K562 (cell line): ENCODE results near the gene MED29. TPM values are rescaled to one million over a fixed set of nuclear protein-coding genes. Genes with fewer than 3 reads are reported as not detected.

Experiments used
- CHCHD3 ChIP-seq: fragments of 250-450 bp; sonication (Bioruptor Pico); IDR thresholded peaks from 2 replicates; pipeline ENCODE4 v2.1.2; 2022; ENCODE audit warnings: mild to moderate bottlenecking
- EZH2 ChIP-seq: IDR thresholded peaks from 2 replicates; pipeline ENCODE4 v1.6.1; 2012; ENCODE audit warnings: low read depth, mild to moderate bottlenecking, inconsistent platforms, low read length, borderline replicate concordance
- LEF1 ChIP-seq: fragments of 450-650 bp; IDR thresholded peaks from 2 replicates; pipeline ENCODE4 v1.6.1; 2016; ENCODE audit warnings: mild to moderate bottlenecking
- MAFF ChIP-seq: IDR thresholded peaks from 2 replicates; pipeline ENCODE4 v1.6.1; 2012; ENCODE audit warnings: low read length, improper control_type of control experiment
- NCOA6 ChIP-seq: fragments of 450-650 bp; IDR thresholded peaks from 2 replicates; pipeline ENCODE4 v1.6.1; 2017; ENCODE audit warnings: mild to moderate bottlenecking
- PTTG1 ChIP-seq: fragments of 450-650 bp; IDR thresholded peaks from 2 replicates; pipeline ENCODE4 v1.6.1; 2016; ENCODE audit warnings: low read depth, mild to moderate bottlenecking, missing genetic modification characterization, missing compliant biosample characterization
- SMARCC2 ChIP-seq: fragments of 450-650 bp; IDR thresholded peaks from 2 replicates; pipeline ENCODE4 v1.6.1; 2017; ENCODE audit warnings: antibody characterized with exemption, moderate library complexity, mild to moderate bottlenecking, low read depth
- SREBF1 ChIP-seq: fragments of 150-350 bp; IDR thresholded peaks from 2 replicates; pipeline ENCODE4 v1.6.1; 2014; ENCODE audit warnings: antibody characterized with exemption, low read depth, low read length, borderline replicate concordance
- TCF3 ChIP-seq: sonication (generic); formaldehyde crosslinking; IDR thresholded peaks from 2 replicates; pipeline ENCODE4 v1.4.0; 2020; ENCODE audit warnings: mild to moderate bottlenecking, missing genetic modification reagents
- THRAP3 ChIP-seq: fragments of 450-650 bp; IDR thresholded peaks from 2 replicates; pipeline ENCODE4 v1.6.1; 2016; ENCODE audit warnings: mild to moderate bottlenecking, inconsistent platforms, borderline replicate concordance
- ZNF197 ChIP-seq: fragments of 200-800 bp; sonication (Bioruptor generic); IDR thresholded peaks from 2 replicates; pipeline ENCODE4 v1.6.1; 2016; ENCODE audit warnings: low read depth, missing genetic modification characterization, missing compliant biosample characterization
- ZNF408 ChIP-seq: fragments of 250-450 bp; sonication (Bioruptor Pico); IDR thresholded peaks from 2 replicates; pipeline ENCODE4 v1.4.0; 2020; ENCODE audit warnings: low read depth, mild to moderate bottlenecking, moderate library complexity
- ZNF436 ChIP-seq: fragments of 250-450, 450-650 bp; sonication (Bioruptor Pico); formaldehyde crosslinking; IDR thresholded peaks from 2 replicates; pipeline ENCODE4 v1.7.0; 2020; ENCODE audit warnings: mild to moderate bottlenecking
- ZNF551 ChIP-seq: fragments of 250-450 bp; sonication (Bioruptor Pico); IDR thresholded peaks from 2 replicates; pipeline ENCODE4 v1.5.0; 2021; ENCODE audit warnings: mild to moderate bottlenecking, moderate library complexity
- polyA plus RNA-seq, 8 experiments: library from polyadenylated mRNA; depleted of rRNA in 4 of 8; stranded (reverse) in 5 of 8; unstranded in 3 of 8; fragments of >200 nt; fragmentation: Nextera tagmentation in 2 of 8; fragmentation: Illumina TruSeq in 1 of 8; extraction: Ambion mirVana in 2 of 8; extraction: Trizol in 1 of 8; gene quantifications; 2 replicates each; pipeline versions ENCODE4 v1.2.1 to v1.2.3, GENCODE V29; 2011 to 2014; ENCODE audit warnings: inconsistent platforms in 1 of 8, missing spikeins in 1 of 8
- total RNA-seq, 7 experiments: library from RNA; depleted of rRNA in 6 of 7; stranded (reverse); fragments of >200 nt in 6 of 7; fragmentation: Illumina TruSeq in 2 of 7; extraction: Trizol in 2 of 7; gene quantifications; 2 replicates each; pipeline versions ENCODE4 v1.2.1 to v1.2.3, GENCODE V29; 2011 to 2021; ENCODE audit warnings: low replicate concordance in 1 of 7
- TF ChIP-seq, protein P1 (sequence below), 2 experiments: fragments of 450-650 bp in 1 of 2; IDR thresholded peaks; 2 replicates each; pipeline ENCODE4 v1.6.1; 2011 to 2017; ENCODE audit warnings: low read depth in 2 of 2, antibody characterized with exemption in 1 of 2, borderline replicate concordance in 1 of 2, low read length in 1 of 2, mild to moderate bottlenecking in 1 of 2, mixed read lengths in 1 of 2; ENCODE audit not compliant: control insufficient read depth in 1 of 2
- TF ChIP-seq, protein P2 (sequence below): fragments of 450-650 bp; IDR thresholded peaks from 2 replicates; pipeline ENCODE4 v1.6.1; 2016; ENCODE audit warnings: antibody characterized with exemption
- TF ChIP-seq, protein P3 (sequence below): fragments of 450-650 bp; conservative IDR thresholded peaks from 2 replicates; pipeline ENCODE4 v1.6.1; 2016; ENCODE audit warnings: missing genetic modification characterization, low read depth, mild to moderate bottlenecking, control low read depth, missing compliant biosample characterization
- TF ChIP-seq, protein P4 (sequence below): fragments of 250-450 bp; sonication (Bioruptor Pico); IDR thresholded peaks from 2 replicates; pipeline ENCODE4 v1.6.1; 2021; ENCODE audit warnings: mild to moderate bottlenecking
- TF ChIP-seq, protein P5 (sequence below): fragments of 150-350 bp; conservative IDR thresholded peaks from 2 replicates; pipeline ENCODE4 v1.6.1; 2014; ENCODE audit warnings: low read length

Gene MED29
- total and polyA plus RNA-seq, 9 of the 15 experiments (the other 6 are each of a cell fraction or from before 2014, with no cell fraction given) = 1.8 to 22.6 (median 12.4) TPM

DNA sequence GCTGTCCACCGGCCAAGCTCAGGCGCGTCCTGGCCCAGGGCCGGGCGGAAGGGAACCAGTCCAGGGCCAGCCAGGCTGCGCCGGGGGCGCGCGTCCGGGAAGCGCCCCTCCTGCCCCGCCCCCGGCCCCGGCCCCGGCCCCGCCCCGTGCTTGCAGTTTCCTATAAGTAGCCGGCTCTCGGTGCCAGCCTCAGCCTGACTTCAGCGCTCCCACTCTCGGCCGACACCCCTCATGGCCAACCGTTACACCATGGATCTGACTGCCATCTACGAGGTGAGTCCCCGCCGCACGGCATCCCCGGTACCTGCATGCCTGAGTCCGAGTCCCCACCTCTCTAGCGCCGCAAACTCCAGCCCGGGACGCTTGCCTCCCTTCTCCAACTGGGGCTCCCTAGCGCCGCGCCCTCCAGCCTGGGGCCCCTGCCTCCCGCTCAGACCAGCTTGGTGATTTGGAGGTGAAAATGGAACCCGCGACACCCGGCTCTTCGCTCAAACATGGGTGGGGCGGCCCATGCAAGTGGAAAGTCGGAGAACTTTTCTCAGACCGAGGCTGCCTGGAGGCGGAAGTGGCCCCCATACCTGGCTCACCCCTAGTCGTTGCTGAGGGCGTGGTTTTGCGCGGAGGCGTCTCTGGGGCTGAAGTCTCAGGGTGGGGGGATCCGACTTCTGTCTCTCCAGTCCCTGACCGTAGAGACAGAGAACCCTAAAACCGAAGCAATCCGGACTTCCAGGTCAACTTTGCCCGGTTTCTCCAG is 15.7 kb downstream of the MED29 start, which contains the start of gene ZFP36 (continued):
- TF ChIP-seq, protein P1, sequence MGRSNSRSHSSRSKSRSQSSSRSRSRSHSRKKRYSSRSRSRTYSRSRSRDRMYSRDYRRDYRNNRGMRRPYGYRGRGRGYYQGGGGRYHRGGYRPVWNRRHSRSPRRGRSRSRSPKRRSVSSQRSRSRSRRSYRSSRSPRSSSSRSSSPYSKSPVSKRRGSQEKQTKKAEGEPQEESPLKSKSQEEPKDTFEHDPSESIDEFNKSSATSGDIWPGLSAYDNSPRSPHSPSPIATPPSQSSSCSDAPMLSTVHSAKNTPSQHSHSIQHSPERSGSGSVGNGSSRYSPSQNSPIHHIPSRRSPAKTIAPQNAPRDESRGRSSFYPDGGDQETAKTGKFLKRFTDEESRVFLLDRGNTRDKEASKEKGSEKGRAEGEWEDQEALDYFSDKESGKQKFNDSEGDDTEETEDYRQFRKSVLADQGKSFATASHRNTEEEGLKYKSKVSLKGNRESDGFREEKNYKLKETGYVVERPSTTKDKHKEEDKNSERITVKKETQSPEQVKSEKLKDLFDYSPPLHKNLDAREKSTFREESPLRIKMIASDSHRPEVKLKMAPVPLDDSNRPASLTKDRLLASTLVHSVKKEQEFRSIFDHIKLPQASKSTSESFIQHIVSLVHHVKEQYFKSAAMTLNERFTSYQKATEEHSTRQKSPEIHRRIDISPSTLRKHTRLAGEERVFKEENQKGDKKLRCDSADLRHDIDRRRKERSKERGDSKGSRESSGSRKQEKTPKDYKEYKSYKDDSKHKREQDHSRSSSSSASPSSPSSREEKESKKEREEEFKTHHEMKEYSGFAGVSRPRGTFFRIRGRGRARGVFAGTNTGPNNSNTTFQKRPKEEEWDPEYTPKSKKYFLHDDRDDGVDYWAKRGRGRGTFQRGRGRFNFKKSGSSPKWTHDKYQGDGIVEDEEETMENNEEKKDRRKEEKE (IDR thresholded peaks at IDR 0.05; ENCODE audit: borderline replicate concordance in 1 of 2, control insufficient read depth in 1 of 2, low read depth in 2 of 2, low read length in 1 of 2) = peak in 1 of 2 experiments; percentile 84; a peak in 1 of 4 replicates
- TF ChIP-seq, protein P2, sequence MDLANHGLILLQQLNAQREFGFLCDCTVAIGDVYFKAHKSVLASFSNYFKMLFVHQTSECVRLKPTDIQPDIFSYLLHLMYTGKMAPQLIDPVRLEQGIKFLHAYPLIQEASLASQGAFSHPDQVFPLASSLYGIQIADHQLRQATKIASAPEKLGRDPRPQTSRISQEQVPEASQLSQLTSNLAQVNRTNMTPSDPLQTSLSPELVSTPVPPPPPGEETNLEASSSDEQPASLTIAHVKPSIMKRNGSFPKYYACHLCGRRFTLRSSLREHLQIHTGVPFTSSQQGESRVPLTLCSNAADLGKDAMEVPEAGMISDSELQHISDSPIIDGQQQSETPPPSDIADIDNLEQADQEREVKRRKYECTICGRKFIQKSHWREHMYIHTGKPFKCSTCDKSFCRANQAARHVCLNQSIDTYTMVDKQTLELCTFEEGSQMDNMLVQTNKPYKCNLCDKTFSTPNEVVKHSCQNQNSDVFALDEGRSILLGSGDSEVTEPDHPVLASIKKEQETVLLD = no peak; the same call in 1 of the 2 replicates
- TF ChIP-seq CHCHD3 = no peak
- TF ChIP-seq MAFF = no peak
- TF ChIP-seq, protein P3, sequence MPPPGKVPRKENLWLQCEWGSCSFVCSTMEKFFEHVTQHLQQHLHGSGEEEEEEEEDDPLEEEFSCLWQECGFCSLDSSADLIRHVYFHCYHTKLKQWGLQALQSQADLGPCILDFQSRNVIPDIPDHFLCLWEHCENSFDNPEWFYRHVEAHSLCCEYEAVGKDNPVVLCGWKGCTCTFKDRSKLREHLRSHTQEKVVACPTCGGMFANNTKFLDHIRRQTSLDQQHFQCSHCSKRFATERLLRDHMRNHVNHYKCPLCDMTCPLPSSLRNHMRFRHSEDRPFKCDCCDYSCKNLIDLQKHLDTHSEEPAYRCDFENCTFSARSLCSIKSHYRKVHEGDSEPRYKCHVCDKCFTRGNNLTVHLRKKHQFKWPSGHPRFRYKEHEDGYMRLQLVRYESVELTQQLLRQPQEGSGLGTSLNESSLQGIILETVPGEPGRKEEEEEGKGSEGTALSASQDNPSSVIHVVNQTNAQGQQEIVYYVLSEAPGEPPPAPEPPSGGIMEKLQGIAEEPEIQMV (tag) = no peak
- TF ChIP-seq ZNF197 (CRISPR knock-in tag) = no peak
- TF ChIP-seq PTTG1 = no peak
- no peak for TF ChIP-seq NCOA6
- TF ChIP-seq ZNF551 (CRISPR knock-in tag) = no peak
- TF ChIP-seq, protein P4, sequence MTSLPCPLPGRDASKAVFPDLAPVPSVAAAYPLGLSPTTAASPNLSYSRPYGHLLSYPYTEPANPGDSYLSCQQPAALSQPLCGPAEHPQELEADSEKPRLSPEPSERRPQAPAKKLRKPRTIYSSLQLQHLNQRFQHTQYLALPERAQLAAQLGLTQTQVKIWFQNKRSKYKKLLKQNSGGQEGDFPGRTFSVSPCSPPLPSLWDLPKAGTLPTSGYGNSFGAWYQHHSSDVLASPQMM = no peak
- no peak for TF ChIP-seq SREBF1
- no peak for TF ChIP-seq ZNF436 (CRISPR knock-in tag)
- TF ChIP-seq ZNF408 = no peak
- no peak for TF ChIP-seq SMARCC2
- TF ChIP-seq, protein P5, sequence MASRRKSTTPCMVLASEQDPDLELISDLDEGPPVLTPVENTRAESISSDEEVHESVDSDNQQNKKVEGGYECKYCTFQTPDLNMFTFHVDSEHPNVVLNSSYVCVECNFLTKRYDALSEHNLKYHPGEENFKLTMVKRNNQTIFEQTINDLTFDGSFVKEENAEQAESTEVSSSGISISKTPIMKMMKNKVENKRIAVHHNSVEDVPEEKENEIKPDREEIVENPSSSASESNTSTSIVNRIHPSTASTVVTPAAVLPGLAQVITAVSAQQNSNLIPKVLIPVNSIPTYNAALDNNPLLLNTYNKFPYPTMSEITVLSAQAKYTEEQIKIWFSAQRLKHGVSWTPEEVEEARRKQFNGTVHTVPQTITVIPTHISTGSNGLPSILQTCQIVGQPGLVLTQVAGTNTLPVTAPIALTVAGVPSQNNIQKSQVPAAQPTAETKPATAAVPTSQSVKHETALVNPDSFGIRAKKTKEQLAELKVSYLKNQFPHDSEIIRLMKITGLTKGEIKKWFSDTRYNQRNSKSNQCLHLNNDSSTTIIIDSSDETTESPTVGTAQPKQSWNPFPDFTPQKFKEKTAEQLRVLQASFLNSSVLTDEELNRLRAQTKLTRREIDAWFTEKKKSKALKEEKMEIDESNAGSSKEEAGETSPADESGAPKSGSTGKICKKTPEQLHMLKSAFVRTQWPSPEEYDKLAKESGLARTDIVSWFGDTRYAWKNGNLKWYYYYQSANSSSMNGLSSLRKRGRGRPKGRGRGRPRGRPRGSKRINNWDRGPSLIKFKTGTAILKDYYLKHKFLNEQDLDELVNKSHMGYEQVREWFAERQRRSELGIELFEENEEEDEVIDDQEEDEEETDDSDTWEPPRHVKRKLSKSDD = no peak
- no peak for TF ChIP-seq EZH2
- TF ChIP-seq LEF1 = 0 out of 2 replicates have a peak, but pooled peaks have one; percentile 2
- no peak for TF ChIP-seq TCF3 (CRISPR knock-in tag)
- TF ChIP-seq THRAP3 = no peak
